HG02973 (cell line): ENCODE data around the gene TMEM9B.
"Not testable (repeated sequence)": the region's sequence is repeated elsewhere in the genome, so short reads cannot be mapped to it uniquely, and the experiment has no call there.

Source experiments
- ATAC-seq: cut with Tn5 transposase; IDR thresholded peaks from one replicate; pipeline ENCODE4 v1.9.1; 2021; ENCODE audit warnings: moderate library complexity; ENCODE audit not compliant: unreplicated experiment

TMEM9B gene

DNA sequence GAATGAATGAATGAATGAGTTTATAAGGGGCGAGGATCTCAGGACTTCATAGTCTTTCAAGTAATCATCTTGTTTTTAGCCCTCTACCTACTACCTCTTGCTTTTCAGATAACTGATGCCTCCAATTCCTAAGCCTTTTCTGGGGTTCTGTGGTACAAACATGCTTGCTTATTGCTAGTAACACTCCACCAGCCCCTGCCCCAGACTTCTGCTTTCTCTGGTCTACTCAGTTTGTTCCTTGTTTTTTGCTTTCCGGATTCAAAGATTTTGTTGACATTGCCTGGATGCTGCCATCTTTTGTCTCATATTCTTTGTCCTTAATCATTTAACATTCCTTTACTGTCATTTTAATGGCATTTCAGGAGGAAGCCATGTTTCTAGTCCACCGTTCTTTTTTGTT, 8.9 kb upstream of the TMEM9B start:
- no peak for ATAC-seq

DNA sequence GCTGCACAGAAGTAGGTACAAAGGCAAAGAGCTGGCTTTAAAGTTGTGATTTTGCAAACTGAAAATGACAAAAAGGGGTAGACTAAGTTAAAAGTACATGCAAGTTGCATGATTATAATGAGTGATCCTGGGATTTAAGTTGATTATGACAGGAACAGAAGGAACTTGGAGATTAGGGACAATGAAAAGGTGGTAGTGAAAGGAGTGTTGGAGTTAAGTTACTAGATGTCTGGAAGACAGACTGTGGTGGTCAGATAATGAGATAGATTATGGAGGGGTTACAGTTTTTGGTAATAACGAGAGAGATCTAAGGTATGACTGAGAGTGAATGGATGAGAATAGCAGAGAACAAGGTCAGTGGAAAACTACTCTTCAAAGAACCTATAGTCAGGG, 7.7 kb upstream of the TMEM9B start:
- no peak for ATAC-seq

DNA sequence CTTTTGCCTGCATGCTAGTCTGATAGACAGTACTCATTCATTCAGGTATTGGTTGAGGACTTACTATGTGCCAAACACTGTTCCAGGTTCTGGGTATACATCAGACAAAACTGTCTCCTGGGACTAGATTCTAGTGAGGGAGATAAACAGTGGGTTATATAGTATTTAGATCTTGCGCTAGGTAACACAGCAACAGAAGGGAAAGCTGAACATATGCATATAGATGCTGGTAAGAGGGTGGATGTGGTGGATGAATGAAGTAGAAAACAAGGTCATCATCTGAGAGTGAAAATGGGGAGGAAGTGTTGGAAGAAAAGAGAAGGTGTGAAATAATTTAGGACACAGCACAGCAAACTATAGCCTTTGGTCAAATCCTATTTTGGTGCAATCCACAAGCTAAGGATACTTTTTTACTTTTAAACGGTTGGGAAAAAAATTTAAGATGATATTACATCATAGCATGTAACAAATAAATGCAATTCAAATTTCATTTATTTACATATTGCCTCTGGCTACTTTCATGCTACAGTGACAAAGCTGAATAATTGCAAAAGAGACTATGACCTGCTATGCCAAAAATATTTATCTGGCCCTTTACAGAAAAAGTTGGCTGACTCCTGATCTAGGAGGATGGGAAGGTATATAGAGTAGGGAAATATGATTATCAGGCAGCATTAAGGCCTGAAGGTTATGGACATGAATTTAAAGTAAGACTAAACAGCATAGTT, 7.1 kb upstream of the TMEM9B start:
- no peak for ATAC-seq

DNA sequence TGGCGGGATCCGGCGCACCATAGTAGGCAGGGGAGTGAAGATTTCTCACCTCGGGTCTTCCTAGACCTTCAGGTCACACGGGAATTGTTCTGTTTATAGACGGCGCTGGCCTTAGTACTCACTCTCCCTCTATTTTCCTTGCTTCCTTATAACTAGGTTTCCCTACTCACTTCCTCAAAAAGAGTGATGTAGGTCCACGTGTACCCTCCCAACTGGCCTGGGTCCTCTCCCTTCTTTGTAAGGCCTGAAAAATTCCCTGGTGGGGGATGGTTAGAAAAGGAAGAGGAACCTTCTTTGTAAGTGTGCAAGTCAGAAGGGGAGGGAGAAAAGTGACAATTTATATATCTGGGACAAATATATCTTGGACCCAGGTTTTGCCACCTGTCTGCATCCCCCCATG, 2.9 kb upstream of the TMEM9B start:
- no peak for ATAC-seq

- ATAC-seq: peak; percentile 49
Measured at GRCh38 chr11:8963569-8964323, 496 bp downstream of the TMEM9B start.

- ATAC-seq: no peak
Measured at GRCh38 chr11:8962841-8963240, 1.4 kb downstream of the TMEM9B start.

DNA sequence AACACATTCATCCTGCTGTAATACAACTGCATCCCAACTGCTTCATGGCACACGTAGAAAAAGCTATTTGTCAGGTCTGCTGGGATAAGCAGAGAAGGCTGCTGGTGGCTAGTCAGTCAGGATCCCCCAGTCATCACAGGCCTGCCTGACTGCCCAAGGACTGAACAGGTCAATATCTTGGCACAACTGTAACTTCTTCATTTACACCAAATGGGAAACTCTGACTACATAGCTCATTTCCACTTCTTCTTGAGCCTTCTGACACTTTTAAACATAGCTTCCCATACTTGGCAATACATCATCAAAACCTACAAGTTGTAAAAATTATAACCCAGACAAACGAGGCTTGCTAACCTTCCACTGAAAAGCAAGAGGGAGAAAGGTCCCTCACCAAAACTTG, 2.8 kb downstream of the TMEM9B start:
- no peak for ATAC-seq

- peak; percentile 48 for ATAC-seq
Measured at GRCh38 chr11:8959546-8960166, 4.6 kb downstream of the TMEM9B start.

DNA sequence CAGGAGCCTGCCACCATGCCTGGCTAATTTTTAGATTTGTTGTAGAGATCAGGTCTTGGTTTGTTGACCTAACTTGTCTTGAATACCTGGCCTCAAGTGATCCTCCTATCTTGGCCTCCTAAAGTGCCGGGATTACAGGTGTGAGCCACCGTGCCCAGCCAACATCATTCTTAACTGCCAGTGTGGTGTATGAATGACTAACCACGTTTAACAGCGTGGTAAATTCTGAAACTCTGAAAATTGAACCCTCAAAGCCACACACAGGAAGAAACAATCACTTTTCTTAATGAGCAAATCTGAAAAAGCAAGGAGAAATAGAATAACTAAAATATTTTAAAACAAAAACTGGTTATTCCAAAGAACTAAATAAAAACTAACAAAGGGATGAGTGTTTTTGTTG, 7.4 kb downstream of the TMEM9B start:
- ATAC-seq: no peak

- ATAC-seq: no peak
Measured at GRCh38 chr11:8948886-8949285, 15.4 kb downstream of the TMEM9B start.

- no peak for ATAC-seq
Measured at GRCh38 chr11:8947230-8947943, 16.9 kb downstream of the TMEM9B start.

DNA sequence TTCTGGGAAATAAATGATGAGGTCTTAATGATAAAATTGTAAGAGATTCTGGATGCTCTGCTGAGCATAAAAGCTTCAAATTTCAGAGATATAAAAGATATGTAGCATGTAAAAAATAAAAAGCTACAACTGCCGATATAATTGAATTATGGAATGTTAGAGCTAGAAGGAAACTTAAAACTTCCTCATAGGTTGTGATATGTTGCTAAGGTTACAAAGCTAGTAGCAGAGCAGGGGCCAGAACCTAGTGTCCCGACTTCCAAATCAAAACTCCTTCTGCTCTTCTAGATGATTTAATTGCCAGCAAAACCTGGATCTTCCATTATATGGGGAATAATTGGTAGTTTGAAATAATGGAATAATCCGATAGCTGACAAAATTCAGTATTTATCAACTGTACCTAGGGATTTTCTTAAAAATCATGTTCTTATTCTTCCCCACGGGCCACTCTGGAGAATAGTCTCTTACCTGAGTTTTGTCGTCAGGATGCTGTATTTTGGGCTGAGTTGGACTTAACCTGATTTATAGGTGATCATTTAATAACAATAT, 21.6 kb downstream of the TMEM9B start, which contains the start of gene ASCL3:
ASCL3 (minus strand) TSS at position 499 of the 549 bp plus-strand sequence. CDS start 4,855 bp downstream, outside the sequence.
- no peak for ATAC-seq

- ATAC-seq: no peak
Measured at GRCh38 chr11:8941341-8942103, 22.7 kb downstream of the TMEM9B start.

DNA sequence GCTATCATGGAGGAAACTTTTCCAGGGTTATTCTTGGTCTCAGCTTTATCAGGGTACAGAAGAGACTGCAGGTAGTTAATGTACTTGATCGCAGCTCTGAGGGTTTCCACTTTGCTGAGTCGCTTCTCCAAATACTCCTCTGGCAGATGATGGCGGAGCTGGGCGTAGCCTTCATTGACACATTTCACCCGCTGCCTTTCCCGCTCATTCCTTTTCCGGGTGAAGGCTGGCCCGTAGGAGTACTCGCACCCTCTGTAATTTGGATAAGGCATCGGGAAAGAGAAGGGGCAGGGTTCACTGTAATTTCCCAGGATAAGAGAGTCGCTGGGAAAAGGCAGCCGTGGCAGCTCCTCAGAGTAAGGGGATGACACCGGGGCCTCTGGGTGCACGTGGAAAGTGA, 26.6 kb downstream of the TMEM9B start:
- ATAC-seq: no peak

DNA sequence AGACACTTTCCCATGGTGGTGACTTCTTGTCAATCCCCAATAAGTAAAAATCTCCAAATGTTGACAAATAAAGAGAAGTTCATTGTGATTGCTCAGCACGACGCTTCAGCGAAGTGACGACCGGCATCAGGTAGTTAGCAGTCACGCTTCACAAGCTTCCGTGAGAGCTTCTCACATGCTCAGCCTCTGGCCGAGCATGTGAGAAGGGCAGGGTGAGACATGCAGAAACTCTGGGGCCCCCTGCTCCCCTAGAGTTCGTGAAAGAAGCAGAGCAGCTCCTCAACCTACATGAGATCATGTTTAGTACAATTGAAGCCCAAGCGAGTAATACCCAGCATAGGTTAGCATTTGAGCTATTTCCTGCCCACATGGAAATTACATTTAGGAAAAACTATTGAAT, 27.1 kb downstream of the TMEM9B start:
- no peak for ATAC-seq

DNA sequence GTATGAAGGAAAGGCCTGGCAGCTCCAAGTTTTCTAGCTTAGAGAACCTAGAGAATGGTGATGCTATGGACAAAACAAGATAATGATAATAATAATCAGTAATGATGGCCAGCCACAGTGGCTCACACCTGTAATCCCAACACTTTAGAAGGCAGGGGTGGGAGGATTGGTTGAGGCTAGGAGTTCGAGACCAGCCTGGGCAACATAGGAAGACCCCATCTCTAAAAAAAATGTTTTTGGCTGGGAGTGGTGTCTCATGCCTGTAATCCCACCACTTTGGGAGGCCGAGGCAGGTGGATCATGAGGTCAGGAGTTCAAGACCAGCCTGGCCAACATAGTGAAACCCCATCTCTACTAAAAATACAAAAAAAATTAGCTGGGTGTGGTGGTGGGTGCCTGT, 28.5 kb downstream of the TMEM9B start:
- not testable (repeated sequence) for ATAC-seq

DNA sequence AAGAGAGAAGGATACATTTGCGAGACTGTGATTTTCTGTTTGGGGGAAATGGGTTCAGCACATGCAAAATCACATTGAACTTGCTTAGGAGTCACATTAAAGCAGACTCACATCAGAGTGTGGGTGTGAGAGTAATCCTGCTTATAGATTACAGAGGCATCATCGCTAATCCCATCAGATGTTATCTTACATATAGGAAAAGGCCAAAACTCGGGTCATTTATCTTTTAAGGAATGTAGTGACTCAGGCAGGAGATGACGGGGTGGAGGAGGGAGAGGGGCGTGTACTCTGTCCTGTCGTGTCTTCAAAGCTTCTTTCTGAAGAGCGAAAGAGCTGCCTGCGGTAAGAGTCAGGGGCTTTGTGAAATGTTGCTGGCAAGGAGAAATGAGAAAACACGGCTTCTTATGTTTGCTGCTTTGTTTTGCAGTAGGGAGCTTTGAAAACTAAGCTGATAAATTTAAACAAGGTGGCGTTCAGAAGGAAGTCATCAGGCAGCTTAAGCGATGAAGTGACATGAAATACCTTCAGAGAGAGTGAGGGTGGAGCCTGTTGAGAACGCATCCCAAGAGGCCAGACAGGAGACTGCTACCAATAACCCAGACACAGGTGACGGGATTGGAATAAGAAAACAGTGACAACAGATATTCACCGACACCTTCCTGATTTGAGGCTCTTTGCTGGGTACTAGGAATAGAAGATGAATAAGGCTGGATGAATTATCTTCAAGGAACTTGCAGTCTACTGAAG, 29.3 kb downstream of the TMEM9B start:
- ATAC-seq: no peak

- ATAC-seq: no peak
Measured at GRCh38 chr11:8933931-8934330, 30.3 kb downstream of the TMEM9B start.

DNA sequence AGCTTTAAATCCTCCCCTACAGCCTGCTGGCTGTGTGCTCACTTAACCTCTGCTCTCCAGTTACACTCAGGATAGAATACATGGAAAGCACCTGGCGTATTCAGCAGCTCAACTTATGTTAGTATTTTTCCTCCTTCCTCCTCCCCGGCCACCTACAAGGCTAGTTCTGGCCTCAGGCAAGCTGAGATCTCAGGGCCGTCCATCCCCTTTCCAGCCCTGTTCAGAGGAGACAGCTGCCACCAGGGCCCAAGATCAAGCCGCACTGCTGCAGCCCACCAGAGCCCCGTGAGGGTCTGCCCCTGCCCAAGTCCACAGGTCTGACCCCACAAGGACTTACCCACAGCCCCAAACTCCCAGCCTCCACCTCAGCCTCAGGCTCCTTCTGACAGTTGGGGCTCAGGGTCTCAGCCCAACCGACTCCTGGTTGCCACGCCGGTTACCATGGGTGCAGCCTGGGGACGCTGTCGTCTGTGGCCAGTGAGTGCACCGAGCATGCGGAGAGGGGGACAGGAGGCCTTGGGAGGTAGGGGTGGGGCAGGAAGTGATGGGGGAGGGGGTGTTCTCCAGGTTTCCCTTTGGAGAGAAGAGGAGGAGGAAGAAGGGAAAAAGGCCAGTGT, 31.6 kb downstream of the TMEM9B start, which contains the start of gene C11orf16:
C11orf16 (minus strand) TSS at position 384 of the 617 bp plus-strand sequence. CDS start 639 bp downstream, outside the sequence.
- ATAC-seq: no peak
